HG03280 (cell line): ENCODE results near the gene ICAM5.

Source experiments
- ATAC-seq: cut with Tn5 transposase; IDR thresholded peaks from one replicate; pipeline ENCODE4 v1.9.1; 2021; ENCODE audit warnings: mild to moderate bottlenecking, moderate library complexity; ENCODE audit not compliant: unreplicated experiment

Gene ICAM5

DNA sequence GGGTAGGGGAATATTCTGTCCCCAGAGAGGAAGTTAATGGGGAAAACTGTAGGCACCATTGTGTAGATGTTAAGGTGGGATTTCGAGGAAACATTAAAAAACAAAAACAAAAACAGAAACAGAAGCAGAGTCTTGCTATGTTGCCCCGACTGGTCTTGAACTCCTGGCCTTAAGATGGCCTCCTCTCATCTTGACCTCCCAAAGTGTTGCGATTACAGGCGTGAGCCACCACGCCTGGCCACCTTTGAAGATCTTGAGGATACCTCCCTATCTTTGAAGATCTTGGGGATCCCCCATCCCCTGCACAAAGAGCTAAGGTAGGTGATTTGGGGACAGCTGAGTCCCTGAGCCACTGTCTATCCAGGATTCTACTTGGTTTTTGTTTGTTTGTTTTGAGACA lies 50.2 kb downstream of the ICAM5 start:
- ATAC-seq, result no peak

DNA sequence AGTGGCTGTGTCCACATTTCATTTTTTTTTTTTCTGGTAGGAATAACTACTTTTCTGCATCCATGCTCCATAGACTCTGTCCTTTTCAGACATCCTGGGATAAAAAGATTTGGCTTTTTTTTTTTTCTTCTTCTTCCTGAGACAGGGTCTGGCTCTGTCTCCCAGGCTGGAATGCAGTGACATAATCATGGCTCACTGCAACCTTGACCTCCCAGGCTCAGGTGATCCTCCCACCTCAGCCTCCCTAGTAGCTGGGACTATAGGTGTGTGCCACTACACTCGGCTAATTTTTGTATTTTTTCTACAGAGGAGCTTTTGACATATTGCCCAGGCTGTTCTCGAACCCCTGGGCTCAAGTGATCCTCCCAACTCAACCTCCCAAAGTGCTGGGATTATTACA lies 53.7 kb downstream of the ICAM5 start:
- ATAC-seq, result no peak

DNA sequence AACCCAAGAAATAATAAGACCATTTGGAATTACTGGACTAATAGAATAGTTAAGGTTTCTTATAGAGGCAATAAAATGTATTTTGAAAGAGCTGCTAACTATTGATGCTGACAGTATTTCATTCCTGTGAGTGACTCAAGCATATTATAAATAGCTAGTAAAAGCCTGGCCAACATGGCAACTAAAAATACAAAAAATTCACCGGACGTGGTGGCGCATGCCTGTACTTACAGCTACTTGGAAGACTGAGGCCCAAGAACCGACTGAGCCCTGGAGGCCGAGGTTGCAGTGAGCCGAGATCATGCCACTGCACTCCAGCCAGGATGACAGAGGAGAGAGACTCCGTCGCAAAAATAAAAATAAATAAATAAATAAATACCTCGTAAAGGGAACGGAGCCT lies 55.0 kb downstream of the ICAM5 start:
- ATAC-seq, result no peak
